Stimulated activated CD8-positive, alpha-beta memory T cell treated with anti-CD3 and anti-CD28 coated beads, Interleukin-2, amount 100 ng/mL, for 1 hour (primary cell): Measurements from ENCODE around the gene ITK.
"Not testable (repeated sequence)": the region's sequence is repeated elsewhere in the genome, so short reads cannot be mapped to it uniquely, and the experiment has no call there.

ENCODE experiments used
- DNase-seq, 2 donors: peaks; one replicate each; pipeline ENCODE4 v3.0.0-alpha.2; 2020; ENCODE audit warnings: low read depth in 2 of 2

Gene ITK

GRCh38 chr5:157210652-157211051 lies 30.0 kb downstream of the ITK start:
- DNase-seq, result not testable (repeated sequence)

GRCh38 chr5:157212307-157212706 lies 31.7 kb downstream of the ITK start:
- no peak for DNase-seq

- DNase-seq, result no peak
Measured at GRCh38 chr5:157213527-157214243, 33.0 kb downstream of the ITK start.

GRCh38 chr5:157214415-157214814 lies 33.8 kb downstream of the ITK start:
- DNase-seq, result no peak

- DNase-seq, result no peak
Measured at GRCh38 chr5:157214861-157215513, 34.3 kb downstream of the ITK start.

- no peak for DNase-seq
Measured at GRCh38 chr5:157215514-157216167, 35.0 kb downstream of the ITK start.

- DNase-seq, result no peak
Measured at GRCh38 chr5:157216391-157217142, 35.9 kb downstream of the ITK start.

- DNase-seq, result no peak
Measured at GRCh38 chr5:157217289-157218024, 36.8 kb downstream of the ITK start.

GRCh38 chr5:157219491-157220271 lies 39.0 kb downstream of the ITK start:
- no peak for DNase-seq

- DNase-seq, result no peak
Measured at GRCh38 chr5:157221959-157222358, 41.3 kb downstream of the ITK start.

- DNase-seq, result peak in 1 of 2 donors; percentile 36
Measured at GRCh38 chr5:157222506-157223230, 42.0 kb downstream of the ITK start.

GRCh38 chr5:157225469-157226422 lies 45.1 kb downstream of the ITK start:
- DNase-seq, result no peak

GRCh38 chr5:157230610-157231009 lies 50.0 kb downstream of the ITK start:
- no peak for DNase-seq

GRCh38 chr5:157232706-157233105 lies 52.1 kb downstream of the ITK start:
- DNase-seq, result no peak

- DNase-seq, result no peak
Measured at GRCh38 chr5:157233515-157233914, 52.9 kb downstream of the ITK start.

GRCh38 chr5:157236423-157236822 lies 55.8 kb downstream of the ITK start:
- no peak for DNase-seq

- DNase-seq, result no peak
Measured at GRCh38 chr5:157241483-157241882, 60.8 kb downstream of the ITK start.

GRCh38 chr5:157244704-157245103 lies 64.1 kb downstream of the ITK start:
- not testable (repeated sequence) for DNase-seq

GRCh38 chr5:157245476-157245875 lies 64.8 kb downstream of the ITK start:
- no peak for DNase-seq
